Measurements from ENCODE around the gene MAST4.
"Not testable (repeated sequence)": the region's sequence is repeated elsewhere in the genome, so short reads cannot be mapped to it uniquely, and the experiment has no call there.

MAST4 gene

GRCh38 chr5:66647146-66647856 is 51.1 kb downstream of the MAST4 start:
- peak; percentile 42 for DNase-seq

- DNase-seq = peak; percentile 46
These were observed 56.6 kb downstream of the MAST4 start for GRCh38 chr5:66652818-66653217.

GRCh38 chr5:66653325-66653724 is 57.1 kb downstream of the MAST4 start:
- DNase-seq = peak; percentile 53

- peak; percentile 90 for DNase-seq
These were observed 59.5 kb downstream of the MAST4 start for GRCh38 chr5:66655395-66656324.

- peak; percentile 67 for DNase-seq
These were observed 62.3 kb downstream of the MAST4 start for GRCh38 chr5:66658516-66658915.

GRCh38 chr5:66659780-66660179 is 63.6 kb downstream of the MAST4 start:
- no peak for DNase-seq

GRCh38 chr5:66660396-66660795 is 64.2 kb downstream of the MAST4 start:
- no peak for DNase-seq

GRCh38 chr5:66661149-66661548 is 65.0 kb downstream of the MAST4 start:
- DNase-seq = peak; percentile 98

- peak; percentile 97 for DNase-seq
These were observed 70.6 kb downstream of the MAST4 start for GRCh38 chr5:66666778-66667177.

- DNase-seq = peak; percentile 79
These were observed 73.1 kb downstream of the MAST4 start for GRCh38 chr5:66669086-66669861.

- peak; percentile 93 for DNase-seq
These were observed 73.6 kb downstream of the MAST4 start for GRCh38 chr5:66669862-66670195.

- DNase-seq = peak; percentile 85
These were observed 75.1 kb downstream of the MAST4 start for GRCh38 chr5:66671305-66671704.

- peak; percentile 35 for DNase-seq
These were observed 78.6 kb downstream of the MAST4 start for GRCh38 chr5:66674802-66675201.

GRCh38 chr5:66675406-66675805 is 79.2 kb downstream of the MAST4 start:
- DNase-seq = peak; percentile 47

- DNase-seq = peak; percentile 82
These were observed 84.0 kb downstream of the MAST4 start for GRCh38 chr5:66680221-66680620.

- peak; percentile 45 for DNase-seq
These were observed 84.6 kb downstream of the MAST4 start for GRCh38 chr5:66680804-66681203.

GRCh38 chr5:66684663-66685062 is 88.5 kb downstream of the MAST4 start:
- DNase-seq = peak; percentile 37

- no peak for DNase-seq
These were observed 93.5 kb downstream of the MAST4 start for GRCh38 chr5:66689522-66690220.

- no peak for DNase-seq
These were observed 97.8 kb downstream of the MAST4 start for GRCh38 chr5:66694036-66694435.

GRCh38 chr5:66695840-66696239 is 99.6 kb downstream of the MAST4 start:
- DNase-seq = not testable (repeated sequence)

- no peak for DNase-seq
These were observed 101.8 kb downstream of the MAST4 start for GRCh38 chr5:66697796-66698564.

GRCh38 chr5:66701244-66701643 is 105.1 kb downstream of the MAST4 start:
- no peak for DNase-seq
